ENCODE data around the gene FLCN.

Gene FLCN

DNA sequence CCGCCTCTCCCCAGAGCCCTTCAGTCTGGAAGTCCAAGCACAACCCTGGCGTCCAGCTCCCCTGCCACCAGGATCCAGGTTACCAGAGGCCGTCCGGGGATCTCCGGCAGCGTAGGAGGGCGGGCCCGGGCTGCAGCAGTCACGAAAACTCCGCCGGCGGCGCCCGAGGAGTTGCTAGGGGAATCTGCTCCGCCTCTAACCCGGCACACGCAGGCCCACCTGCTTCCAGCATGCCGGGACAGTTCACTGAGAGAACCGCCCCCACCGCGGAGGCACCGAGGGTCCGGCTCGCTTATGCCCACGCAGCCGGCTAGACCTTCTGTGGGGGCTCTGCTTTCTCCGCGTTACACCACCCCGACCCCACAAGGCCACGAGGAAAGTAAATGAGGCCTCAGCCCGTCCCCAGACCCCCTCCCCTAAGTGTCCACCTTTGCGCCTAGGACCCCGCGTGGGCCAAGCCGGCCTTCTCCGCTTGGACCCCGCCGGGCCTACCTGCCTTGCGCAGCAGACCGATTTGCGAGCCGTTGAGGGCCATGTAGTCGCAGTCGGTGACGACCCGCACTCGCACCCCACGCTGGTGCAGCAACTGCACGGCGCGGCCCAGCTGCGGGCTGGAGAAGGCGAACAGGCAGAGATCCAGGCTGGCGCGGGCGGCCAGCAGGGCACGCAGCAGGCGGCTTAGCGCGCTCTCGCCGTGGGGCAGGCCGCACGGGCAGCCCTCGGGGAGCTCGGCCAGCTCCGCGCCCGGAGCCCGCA lies 31.4 kb downstream of the FLCN start:
- TF ChIP-seq, protein P1, sequence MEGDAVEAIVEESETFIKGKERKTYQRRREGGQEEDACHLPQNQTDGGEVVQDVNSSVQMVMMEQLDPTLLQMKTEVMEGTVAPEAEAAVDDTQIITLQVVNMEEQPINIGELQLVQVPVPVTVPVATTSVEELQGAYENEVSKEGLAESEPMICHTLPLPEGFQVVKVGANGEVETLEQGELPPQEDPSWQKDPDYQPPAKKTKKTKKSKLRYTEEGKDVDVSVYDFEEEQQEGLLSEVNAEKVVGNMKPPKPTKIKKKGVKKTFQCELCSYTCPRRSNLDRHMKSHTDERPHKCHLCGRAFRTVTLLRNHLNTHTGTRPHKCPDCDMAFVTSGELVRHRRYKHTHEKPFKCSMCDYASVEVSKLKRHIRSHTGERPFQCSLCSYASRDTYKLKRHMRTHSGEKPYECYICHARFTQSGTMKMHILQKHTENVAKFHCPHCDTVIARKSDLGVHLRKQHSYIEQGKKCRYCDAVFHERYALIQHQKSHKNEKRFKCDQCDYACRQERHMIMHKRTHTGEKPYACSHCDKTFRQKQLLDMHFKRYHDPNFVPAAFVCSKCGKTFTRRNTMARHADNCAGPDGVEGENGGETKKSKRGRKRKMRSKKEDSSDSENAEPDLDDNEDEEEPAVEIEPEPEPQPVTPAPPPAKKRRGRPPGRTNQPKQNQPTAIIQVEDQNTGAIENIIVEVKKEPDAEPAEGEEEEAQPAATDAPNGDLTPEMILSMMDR (conservative IDR thresholded peaks at IDR 0.05): no peak
- no peak overlapping the region for H3K27ac ChIP-seq

DNA sequence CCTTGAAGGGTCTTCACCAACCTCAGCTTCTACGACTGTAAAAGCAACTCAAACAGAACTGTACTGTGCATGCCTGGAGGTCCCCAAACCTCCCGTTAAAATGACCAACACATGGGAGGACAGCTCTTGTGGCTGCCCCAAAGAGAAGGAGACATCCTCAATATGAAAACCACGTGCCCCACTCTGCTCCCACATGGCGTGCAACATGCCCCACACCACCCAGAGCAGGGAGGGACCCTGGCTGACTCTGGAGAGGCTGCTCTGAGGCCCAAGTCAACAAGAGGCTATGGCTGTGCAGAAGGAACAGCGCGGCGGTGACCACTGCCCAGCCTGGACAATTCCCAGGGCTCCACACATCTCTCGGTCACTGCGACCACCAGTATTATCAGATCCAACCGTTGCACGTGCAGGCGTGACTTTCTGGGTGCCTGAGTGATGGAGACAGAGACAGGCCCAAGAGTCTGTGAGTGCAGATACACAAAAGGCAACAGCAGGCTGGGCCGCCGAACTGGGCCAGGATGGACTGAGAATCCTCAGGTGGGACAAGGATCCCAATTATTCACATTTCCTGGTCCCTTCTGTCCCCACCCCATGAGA lies 32.2 kb downstream of the FLCN start:
- TF ChIP-seq ZFX (IDR thresholded peaks at IDR 0.05): no peak
- TF ChIP-seq, protein P1 (conservative IDR thresholded peaks at IDR 0.05): no peak
- H3K27ac ChIP-seq: no peak overlapping the region

DNA sequence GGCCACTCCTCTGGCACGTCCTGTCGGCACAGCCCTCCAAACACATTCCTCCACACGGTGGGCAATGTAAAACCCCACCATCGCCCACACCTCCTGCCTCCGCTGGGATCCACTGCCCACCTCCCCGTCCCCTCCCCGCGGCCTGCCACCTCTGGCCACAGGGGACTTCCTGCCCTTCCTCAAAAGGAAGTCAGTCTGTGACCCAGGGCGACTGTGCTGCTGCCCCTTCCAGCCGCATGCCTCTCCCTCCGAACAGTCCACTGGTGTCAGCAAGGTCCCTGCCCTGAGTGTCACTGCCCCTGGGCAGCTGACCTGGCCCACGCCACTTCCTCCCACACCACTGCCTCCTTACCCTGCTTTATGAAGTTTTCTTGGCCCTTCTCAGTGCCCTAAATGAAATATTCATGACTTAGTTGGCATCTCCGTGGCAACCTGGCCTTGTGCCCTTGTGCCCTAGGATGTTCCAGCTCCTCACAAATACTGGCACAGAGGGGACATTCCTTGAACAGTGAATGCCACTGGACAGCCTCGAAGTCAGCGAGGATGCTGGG lies 32.9 kb downstream of the FLCN start:
- no peak overlapping the region for H3K27ac ChIP-seq
- TF ChIP-seq ZFX (IDR thresholded peaks at IDR 0.05): no peak
- TF ChIP-seq, protein P1 (conservative IDR thresholded peaks at IDR 0.05): no peak

DNA sequence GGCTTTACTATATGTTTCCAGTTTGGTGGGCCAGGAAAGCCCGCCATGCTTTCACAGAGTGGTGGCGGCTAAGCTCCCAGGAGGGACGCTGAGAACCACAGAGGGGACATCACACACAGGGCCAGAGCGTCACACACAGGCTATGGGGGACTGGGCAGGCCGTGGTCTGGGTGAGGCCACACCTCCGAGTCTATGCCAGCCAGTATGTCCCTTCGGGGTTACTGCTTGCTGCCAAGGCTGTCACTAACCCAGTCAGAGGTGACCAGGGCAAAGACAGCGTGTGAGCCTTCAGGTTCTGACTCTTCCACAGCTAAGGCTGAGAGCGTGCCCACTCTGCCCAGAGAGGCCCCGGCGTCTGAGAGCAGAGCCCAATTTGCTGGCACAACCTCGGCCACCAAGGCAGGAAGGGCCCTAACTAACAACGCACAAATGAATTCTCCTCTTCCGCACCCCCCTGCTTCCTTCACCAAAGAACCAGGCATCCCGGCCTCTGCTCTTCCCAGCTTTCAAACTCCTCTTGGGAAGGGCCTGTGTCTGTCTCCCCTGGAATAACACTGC lies 33.7 kb downstream of the FLCN start:
- TF ChIP-seq, protein P1 (conservative IDR thresholded peaks at IDR 0.05): no peak
- TF ChIP-seq ZFX (IDR thresholded peaks at IDR 0.05): no peak
- H3K27ac ChIP-seq: no peak overlapping the region

DNA sequence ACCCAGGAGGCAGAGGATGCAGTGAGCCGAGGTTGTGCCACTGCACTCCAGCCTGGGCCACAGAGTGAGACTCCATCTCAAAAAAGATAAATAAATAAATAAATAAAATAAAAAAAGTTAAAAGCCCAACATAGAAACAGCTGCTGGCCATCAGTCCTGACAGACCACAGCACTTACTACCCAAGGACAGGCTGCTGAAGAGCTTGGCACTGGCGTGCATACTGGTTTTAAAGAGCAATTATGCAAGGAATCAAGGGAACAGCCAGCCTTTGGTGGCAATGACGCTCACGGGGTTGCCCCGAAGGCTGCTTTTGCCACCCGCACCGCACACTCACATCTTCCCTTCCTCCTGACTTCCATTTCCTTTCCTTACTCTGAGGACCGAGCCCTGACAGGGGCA lies 35.1 kb downstream of the FLCN start:
- H3K27ac ChIP-seq: no peak overlapping the region
- TF ChIP-seq, protein P1 (conservative IDR thresholded peaks at IDR 0.05): no peak
- no peak for TF ChIP-seq ZFX (IDR thresholded peaks at IDR 0.05)

DNA sequence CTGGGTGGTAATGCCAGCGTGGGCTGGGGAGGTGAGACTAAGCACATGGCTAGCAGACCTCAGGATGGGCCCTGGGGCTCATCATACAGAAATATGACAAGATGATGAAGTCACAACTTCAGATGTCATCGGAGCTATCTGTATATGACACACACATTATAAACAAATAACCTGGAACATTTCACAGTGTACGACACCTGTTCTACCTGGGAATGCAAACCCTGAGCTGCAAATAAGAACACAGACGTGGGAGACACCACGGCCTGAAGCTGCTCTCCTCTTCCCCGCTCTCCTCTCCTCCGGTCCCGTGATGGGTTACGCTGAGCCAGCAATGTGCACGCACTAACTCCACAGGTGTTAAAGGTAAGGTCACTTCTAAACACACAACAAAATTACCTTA lies 35.7 kb downstream of the FLCN start:
- no peak for TF ChIP-seq ZFX (IDR thresholded peaks at IDR 0.05)
- TF ChIP-seq, protein P1 (conservative IDR thresholded peaks at IDR 0.05): no peak
- no peak overlapping the region for H3K27ac ChIP-seq

DNA sequence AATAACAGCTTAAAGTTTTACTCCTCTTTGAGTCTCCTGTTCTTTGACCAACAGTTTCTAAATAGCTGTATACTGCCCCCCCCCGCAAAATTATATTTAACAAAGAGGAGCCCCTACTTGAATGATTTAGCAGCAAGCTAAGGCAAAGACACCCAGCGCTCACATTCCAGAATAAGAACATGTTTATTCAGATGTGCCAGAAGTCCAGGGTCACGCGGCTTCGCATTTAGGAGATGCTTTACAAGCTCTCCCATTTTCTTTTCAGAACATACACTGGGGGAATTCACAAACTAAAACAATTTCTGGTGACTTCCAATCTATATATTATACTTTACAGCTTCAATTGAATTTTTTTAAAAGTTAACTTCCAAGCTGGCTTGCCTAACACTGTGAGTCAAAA lies 36.1 kb downstream of the FLCN start:
- no peak for TF ChIP-seq ZFX (IDR thresholded peaks at IDR 0.05)
- TF ChIP-seq, protein P1 (conservative IDR thresholded peaks at IDR 0.05): no peak

More for the DNA sequence above, 36.1 kb downstream of the FLCN start:
- no peak overlapping the region for H3K27ac ChIP-seq
